GM12872 (cell line): ENCODE data around the gene DBR1.

ENCODE experiments used
- CTCF ChIP-seq: IDR thresholded peaks from 3 replicates; pipeline ENCODE4 v1.5.1; 2011; ENCODE audit warnings: low read depth, mild to moderate bottlenecking, low read length, moderate library complexity; ENCODE audit not compliant: insufficient read depth

DBR1 gene

GRCh38 chr3:138118612-138119422 lies 55.9 kb downstream of the DBR1 start:
- peak; percentile 90 for TF ChIP-seq CTCF

GRCh38 chr3:138114988-138115971 lies 59.4 kb downstream of the DBR1 start, which contains the start of gene DZIP1L:
DZIP1L (minus strand) TSS chr3:138115608; CDS start chr3:138103971, 11,637 bp downstream.
- peak; percentile 51; the same call in 1 of the 3 replicates for TF ChIP-seq CTCF

DNA sequence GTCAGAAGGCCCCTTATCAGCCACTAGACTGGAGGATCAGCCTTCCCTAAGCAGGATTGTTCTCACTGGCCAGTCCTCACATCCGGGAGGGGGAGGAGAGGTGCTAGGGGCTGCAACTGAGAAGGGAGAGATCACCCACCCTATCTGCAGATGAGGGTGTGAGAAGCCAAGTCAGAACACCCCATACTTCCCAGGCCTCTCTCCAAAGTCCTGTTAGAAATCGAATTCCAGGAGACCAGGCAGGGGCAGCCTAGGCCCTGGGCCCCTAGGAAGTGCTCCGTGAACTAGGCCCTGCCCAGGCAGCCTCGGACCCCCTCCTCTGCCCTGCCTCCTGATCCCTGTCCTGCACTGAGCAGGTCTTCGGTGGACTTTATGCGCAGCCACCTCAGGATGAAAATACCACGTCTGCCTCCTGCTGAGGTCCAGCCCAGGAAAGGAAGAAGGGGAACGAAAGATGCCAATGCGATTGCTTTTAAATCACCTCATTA lies 60.2 kb downstream of the DBR1 start:
- no peak for TF ChIP-seq CTCF

GRCh38 chr3:138113326-138113725 lies 61.4 kb downstream of the DBR1 start:
- TF ChIP-seq CTCF = no peak

DNA sequence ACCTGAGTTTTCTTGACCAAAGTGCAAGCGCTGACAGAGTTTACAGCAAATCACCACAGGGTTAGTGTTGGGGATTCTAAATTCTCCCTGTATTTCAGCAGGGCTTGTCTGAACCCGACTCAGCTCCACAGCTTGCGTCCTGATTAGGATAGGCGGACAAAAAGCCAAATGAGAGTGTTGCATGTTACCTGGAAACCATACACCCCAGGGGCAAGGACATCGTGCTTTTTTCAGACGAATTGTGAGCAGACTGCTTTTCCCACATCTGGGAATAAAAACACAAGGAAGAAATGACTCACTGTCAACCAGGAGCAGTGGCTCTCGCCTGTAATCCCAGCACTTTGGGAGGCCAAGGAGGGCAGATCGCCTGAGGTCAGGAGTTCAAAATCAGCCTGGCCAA lies 62.4 kb downstream of the DBR1 start:
- no peak for TF ChIP-seq CTCF
